ENCODE data around the gene ARHGEF40. TPM values are rescaled to one million over a fixed set of nuclear protein-coding genes. Genes with fewer than 3 reads are reported as not detected.
A peak's percentile ranks its signal among the peaks of the same experiment; 100 is the strongest.

ARHGEF40 gene
- total and polyA plus RNA-seq, 10 of the 15 experiments (the other 5 are each of a cell fraction or from before 2014, with no cell fraction given): 0.03 to 0.31 (median 0.08) TPM; not detected in 2

DNA sequence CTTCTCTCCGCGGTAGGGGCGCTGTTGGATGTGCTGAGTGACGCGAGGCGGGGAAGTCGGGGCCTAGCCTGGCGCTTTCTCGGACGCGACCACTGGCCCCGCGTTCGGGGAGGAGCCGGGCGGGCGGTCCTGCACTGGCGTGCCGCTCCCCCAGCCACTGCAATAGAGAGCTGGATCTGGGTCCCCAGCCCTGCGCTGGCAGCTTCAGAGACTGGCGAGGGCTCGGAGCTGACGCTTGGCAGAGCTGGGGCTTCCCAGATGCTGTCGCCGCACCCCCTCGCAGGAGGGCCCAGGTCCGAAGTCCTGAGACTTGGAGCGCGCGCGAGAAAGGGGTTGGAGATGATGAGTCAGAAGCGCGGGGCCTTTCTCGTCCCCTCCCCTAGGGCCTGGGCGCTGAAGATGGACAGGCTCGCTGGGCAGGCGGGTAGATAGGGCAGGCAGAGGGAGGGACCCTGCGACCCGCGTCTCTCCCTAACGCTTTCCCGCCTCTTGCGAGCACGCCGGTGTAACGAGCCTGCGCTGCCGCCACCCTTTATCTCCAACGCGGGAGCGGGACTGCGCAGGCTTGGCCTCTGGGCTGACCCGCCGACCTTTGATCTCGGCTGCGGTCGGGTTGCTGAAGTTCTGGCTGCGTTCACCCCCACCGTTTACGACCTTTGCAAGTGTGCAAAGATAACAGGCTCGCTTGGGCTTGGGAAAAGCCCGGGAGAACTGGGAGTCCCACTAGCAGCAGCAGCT lies 33.8 kb downstream of the ARHGEF40 start (continued):
- TF ChIP-seq, protein P1, sequence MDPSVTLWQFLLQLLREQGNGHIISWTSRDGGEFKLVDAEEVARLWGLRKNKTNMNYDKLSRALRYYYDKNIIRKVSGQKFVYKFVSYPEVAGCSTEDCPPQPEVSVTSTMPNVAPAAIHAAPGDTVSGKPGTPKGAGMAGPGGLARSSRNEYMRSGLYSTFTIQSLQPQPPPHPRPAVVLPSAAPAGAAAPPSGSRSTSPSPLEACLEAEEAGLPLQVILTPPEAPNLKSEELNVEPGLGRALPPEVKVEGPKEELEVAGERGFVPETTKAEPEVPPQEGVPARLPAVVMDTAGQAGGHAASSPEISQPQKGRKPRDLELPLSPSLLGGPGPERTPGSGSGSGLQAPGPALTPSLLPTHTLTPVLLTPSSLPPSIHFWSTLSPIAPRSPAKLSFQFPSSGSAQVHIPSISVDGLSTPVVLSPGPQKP (IDR thresholded peaks at IDR 0.05; ENCODE audit: low read depth, low read length): no peak
- TF ChIP-seq IKZF2 (IDR thresholded peaks at IDR 0.05) (no peak), MEF2B (IDR thresholded peaks at IDR 0.05; ENCODE audit: partially characterized antibody, poor library complexity, severe bottlenecking) (peak; percentile 12), BCL11A (IDR thresholded peaks at IDR 0.05; ENCODE audit: low read depth, low read length) (no peak), KDM1A (IDR thresholded peaks at IDR 0.05; ENCODE audit: borderline replicate concordance) (no peak), BACH1 (IDR thresholded peaks at IDR 0.05; ENCODE audit: borderline replicate concordance) (peak; percentile 77), SREBF1 (IDR thresholded peaks at IDR 0.05; ENCODE audit: low read length) (peak; percentile 97), NFYB (IDR thresholded peaks at IDR 0.05; ENCODE audit: insufficient read depth, low read depth, low read length) (no peak), EGR1 (IDR thresholded peaks at IDR 0.05; ENCODE audit: borderline replicate concordance in 1 of 2, low read depth in 2 of 2, low read length in 2 of 2) (peak in 1 of 2 experiments; percentile 44; a peak in 1 of 3 replicates), POLR2AphosphoS5 (IDR thresholded peaks at IDR 0.05; ENCODE audit: low read length) (peak; percentile 94), JUND (IDR thresholded peaks at IDR 0.05; ENCODE audit: low read depth, low read length) (peak; percentile 100), YY1 (IDR thresholded peaks at IDR 0.05; ENCODE audit: low read depth, low read length) (0 out of 2 replicates have a peak, but pooled peaks have one; percentile 65)
- TF ChIP-seq, protein P2, sequence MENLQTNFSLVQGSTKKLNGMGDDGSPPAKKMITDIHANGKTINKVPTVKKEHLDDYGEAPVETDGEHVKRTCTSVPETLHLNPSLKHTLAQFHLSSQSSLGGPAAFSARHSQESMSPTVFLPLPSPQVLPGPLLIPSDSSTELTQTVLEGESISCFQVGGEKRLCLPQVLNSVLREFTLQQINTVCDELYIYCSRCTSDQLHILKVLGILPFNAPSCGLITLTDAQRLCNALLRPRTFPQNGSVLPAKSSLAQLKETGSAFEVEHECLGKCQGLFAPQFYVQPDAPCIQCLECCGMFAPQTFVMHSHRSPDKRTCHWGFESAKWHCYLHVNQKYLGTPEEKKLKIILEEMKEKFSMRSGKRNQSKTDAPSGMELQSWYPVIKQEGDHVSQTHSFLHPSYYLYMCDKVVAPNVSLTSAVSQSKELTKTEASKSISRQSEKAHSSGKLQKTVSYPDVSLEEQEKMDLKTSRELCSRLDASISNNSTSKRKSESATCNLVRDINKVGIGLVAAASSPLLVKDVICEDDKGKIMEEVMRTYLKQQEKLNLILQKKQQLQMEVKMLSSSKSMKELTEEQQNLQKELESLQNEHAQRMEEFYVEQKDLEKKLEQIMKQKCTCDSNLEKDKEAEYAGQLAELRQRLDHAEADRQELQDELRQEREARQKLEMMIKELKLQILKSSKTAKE (IDR thresholded peaks at IDR 0.05; ENCODE audit: low read depth, poor library complexity, severe bottlenecking): peak; percentile 93
- TF ChIP-seq, protein P3, sequence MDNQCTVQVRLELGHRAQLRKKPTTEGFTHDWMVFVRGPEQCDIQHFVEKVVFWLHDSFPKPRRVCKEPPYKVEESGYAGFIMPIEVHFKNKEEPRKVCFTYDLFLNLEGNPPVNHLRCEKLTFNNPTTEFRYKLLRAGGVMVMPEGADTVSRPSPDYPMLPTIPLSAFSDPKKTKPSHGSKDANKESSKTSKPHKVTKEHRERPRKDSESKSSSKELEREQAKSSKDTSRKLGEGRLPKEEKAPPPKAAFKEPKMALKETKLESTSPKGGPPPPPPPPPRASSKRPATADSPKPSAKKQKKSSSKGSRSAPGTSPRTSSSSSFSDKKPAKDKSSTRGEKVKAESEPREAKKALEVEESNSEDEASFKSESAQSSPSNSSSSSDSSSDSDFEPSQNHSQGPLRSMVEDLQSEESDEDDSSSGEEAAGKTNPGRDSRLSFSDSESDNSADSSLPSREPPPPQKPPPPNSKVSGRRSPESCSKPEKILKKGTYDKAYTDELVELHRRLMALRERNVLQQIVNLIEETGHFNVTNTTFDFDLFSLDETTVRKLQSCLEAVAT (IDR thresholded peaks at IDR 0.05): peak; percentile 81
- TF ChIP-seq, protein P4, sequence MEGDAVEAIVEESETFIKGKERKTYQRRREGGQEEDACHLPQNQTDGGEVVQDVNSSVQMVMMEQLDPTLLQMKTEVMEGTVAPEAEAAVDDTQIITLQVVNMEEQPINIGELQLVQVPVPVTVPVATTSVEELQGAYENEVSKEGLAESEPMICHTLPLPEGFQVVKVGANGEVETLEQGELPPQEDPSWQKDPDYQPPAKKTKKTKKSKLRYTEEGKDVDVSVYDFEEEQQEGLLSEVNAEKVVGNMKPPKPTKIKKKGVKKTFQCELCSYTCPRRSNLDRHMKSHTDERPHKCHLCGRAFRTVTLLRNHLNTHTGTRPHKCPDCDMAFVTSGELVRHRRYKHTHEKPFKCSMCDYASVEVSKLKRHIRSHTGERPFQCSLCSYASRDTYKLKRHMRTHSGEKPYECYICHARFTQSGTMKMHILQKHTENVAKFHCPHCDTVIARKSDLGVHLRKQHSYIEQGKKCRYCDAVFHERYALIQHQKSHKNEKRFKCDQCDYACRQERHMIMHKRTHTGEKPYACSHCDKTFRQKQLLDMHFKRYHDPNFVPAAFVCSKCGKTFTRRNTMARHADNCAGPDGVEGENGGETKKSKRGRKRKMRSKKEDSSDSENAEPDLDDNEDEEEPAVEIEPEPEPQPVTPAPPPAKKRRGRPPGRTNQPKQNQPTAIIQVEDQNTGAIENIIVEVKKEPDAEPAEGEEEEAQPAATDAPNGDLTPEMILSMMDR (IDR thresholded peaks at IDR 0.05 in 2 of 3, conservative IDR thresholded peaks at IDR 0.05 in 1 of 3; ENCODE audit: control insufficient read depth in 2 of 3, extremely low read depth in 1 of 3, insufficient read depth in 1 of 3, low read depth in 3 of 3, low read length in 3 of 3): peak; percentile 83 to 84 (median 83)
- TF ChIP-seq, protein P5, sequence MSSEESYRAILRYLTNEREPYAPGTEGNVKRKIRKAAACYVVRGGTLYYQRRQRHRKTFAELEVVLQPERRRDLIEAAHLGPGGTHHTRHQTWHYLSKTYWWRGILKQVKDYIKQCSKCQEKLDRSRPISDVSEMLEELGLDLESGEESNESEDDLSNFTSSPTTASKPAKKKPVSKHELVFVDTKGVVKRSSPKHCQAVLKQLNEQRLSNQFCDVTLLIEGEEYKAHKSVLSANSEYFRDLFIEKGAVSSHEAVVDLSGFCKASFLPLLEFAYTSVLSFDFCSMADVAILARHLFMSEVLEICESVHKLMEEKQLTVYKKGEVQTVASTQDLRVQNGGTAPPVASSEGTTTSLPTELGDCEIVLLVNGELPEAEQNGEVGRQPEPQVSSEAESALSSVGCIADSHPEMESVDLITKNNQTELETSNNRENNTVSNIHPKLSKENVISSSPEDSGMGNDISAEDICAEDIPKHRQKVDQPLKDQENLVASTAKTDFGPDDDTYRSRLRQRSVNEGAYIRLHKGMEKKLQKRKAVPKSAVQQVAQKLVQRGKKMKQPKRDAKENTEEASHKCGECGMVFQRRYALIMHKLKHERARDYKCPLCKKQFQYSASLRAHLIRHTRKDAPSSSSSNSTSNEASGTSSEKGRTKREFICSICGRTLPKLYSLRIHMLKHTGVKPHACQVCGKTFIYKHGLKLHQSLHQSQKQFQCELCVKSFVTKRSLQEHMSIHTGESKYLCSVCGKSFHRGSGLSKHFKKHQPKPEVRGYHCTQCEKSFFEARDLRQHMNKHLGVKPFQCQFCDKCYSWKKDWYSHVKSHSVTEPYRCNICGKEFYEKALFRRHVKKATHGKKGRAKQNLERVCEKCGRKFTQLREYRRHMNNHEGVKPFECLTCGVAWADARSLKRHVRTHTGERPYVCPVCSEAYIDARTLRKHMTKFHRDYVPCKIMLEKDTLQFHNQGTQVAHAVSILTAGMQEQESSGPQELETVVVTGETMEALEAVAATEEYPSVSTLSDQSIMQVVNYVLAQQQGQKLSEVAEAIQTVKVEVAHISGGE (CRISPR knock-in tag; IDR thresholded peaks at IDR 0.05): no peak

Measured in GM12878 (cell line).